Measurements from ENCODE around the gene SP3.
A peak's percentile ranks its signal among the peaks of the same experiment; 100 is the strongest.

Gene SP3

DNA sequence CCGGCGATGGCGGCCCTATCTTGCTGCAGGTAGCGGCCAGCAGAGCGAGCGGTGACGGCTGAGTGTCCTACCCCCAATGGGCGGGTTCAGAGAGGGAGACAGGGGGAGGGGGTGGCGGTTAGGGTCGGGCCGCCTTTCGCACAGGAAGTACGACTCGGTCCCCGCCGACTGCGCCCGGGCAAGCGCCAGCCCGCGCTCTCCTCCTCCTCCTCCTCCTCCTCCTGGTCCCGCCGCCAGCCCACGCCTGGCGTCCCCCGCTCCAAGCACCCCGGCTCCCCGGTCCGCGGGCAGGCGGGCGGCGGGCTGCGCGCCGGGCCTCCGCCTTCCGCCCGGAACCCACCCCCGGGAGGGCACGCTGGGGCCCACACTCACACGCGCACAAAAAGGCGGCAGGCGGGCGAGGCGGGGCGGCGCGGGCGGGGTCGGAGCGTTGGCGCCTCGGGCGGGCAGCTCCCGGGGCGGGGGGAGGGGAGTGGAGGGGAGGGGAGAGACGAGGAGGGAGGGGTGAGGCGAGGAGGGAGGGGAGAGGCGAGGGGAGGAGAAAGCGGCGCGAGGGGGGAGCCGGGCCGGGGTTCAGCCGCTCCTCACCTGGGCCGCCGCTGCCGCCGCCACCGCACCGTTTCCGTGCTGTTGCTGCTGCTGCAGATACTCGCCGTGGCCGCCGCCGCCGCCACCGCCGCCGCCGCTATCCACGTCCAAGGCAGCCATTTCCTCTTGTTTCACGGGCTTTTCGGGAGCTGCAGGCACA lies 1.2 kb downstream of the SP3 start:
- H3K4me3 ChIP-seq (replicated peaks; ENCODE audit: low read depth, low read length): peak overlapping the region; percentile 72
- TF ChIP-seq, protein P1, sequence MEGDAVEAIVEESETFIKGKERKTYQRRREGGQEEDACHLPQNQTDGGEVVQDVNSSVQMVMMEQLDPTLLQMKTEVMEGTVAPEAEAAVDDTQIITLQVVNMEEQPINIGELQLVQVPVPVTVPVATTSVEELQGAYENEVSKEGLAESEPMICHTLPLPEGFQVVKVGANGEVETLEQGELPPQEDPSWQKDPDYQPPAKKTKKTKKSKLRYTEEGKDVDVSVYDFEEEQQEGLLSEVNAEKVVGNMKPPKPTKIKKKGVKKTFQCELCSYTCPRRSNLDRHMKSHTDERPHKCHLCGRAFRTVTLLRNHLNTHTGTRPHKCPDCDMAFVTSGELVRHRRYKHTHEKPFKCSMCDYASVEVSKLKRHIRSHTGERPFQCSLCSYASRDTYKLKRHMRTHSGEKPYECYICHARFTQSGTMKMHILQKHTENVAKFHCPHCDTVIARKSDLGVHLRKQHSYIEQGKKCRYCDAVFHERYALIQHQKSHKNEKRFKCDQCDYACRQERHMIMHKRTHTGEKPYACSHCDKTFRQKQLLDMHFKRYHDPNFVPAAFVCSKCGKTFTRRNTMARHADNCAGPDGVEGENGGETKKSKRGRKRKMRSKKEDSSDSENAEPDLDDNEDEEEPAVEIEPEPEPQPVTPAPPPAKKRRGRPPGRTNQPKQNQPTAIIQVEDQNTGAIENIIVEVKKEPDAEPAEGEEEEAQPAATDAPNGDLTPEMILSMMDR (IDR thresholded peaks at IDR 0.05; ENCODE audit: low read depth, low read length, missing control alignments): no peak
- peak; percentile 57 for DNase-seq (ENCODE audit: extremely low read depth, low read depth)

DNA sequence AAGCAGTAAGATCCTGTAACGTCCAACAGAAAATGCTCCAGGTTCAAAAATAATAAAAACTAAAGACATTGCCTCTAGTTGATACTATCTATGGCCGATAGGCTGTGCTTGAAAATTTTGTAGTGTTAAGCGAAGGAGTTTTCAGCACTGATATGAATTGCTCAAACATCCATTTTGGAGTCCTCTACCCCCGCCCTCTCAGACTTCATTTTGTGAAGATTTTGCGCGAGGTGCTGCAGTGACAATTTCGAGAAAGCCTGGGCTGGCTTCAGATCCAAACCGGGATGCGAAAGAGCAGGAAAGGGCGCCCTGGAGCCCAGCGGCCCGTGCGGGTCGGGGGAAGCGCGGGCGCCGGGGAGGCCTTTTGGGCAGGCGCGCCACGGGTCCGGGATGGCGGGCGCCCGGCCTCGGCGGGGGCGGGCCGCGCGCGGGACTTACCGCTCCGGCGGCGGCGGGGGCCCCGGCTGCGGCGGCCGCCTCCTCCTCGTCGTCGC lies 1.8 kb downstream of the SP3 start:
- TF ChIP-seq, protein P1 (IDR thresholded peaks at IDR 0.05; ENCODE audit: low read depth, low read length, missing control alignments): no peak
- H3K4me3 ChIP-seq (replicated peaks; ENCODE audit: low read depth, low read length): peak overlapping the region; percentile 72
- DNase-seq (ENCODE audit: extremely low read depth, low read depth): peak; percentile 47

DNA sequence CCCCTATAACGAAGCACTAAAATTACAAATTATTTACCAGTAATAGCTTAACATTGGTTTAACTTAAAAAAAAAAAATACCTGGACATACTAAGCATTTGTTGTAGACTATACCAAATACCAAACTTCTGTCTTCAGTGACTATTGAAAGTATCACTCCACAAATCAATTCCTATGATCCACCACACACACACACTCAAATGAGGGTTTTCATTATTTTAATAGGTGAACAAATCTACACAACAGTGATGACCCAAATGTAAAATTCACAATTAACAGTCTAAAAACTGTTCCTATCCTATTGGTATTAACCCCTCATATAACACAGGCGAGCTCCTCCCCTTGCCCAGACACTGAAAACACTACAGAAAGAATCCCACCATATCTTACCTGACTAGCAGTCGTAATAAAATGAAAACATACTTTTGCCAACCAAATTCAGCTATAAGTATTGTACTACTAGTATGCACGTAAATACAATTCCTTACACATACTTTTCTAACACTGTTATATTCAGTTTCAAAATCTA lies 2.5 kb downstream of the SP3 start:
- TF ChIP-seq, protein P1 (IDR thresholded peaks at IDR 0.05; ENCODE audit: low read depth, low read length, missing control alignments): no peak
- no peak for DNase-seq (ENCODE audit: extremely low read depth, low read depth)

DNA sequence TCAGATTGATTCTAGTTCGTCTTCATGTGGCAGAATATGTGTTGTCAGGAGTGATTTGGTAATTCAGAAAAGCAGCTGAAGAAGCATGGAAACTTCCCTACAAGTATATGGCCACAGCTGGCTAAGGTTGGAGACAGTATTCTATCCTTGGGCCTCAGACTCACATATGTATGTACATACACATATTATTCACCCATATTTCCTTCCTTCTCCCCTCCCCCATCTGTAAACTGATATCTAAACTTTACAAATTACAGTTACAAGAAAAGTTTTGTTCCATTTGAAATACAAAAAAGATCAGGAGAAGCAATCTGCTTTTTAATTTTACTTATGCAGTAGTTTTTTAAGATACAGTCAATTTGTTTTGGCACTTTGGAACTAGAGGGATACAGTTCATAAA lies 3.1 kb downstream of the SP3 start:
- peak overlapping the region; percentile 72 for H3K4me3 ChIP-seq (replicated peaks; ENCODE audit: low read depth, low read length)
- DNase-seq (ENCODE audit: extremely low read depth, low read depth): no peak
- TF ChIP-seq, protein P1 (IDR thresholded peaks at IDR 0.05; ENCODE audit: low read depth, low read length, missing control alignments): no peak

More for the DNA sequence above, 2.5 kb downstream of the SP3 start:
- H3K4me3 ChIP-seq (replicated peaks; ENCODE audit: low read depth, low read length): peak overlapping the region; percentile 72

DNA sequence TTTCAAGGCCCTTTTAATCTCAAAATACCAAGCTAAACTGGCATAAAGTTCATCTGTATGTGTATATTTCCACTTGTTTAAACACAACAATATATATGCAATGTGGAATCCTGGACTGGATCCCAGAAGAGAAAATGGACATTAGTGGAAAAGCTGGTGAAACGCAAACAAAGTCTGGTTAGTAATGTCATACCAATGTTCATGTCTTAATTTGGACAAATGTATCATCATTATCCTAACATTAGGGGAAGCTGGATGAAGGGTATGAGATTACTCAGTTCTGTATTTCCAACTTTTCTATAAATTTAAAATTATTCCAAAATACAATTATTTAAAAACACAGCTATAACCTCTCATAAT lies 3.8 kb downstream of the SP3 start:
- no peak overlapping the region; the same call in 1 of the 2 replicates for H3K4me3 ChIP-seq (replicated peaks; ENCODE audit: low read depth, low read length)
- TF ChIP-seq, protein P1 (IDR thresholded peaks at IDR 0.05; ENCODE audit: low read depth, low read length, missing control alignments): no peak
- no peak for DNase-seq (ENCODE audit: extremely low read depth, low read depth)

DNA sequence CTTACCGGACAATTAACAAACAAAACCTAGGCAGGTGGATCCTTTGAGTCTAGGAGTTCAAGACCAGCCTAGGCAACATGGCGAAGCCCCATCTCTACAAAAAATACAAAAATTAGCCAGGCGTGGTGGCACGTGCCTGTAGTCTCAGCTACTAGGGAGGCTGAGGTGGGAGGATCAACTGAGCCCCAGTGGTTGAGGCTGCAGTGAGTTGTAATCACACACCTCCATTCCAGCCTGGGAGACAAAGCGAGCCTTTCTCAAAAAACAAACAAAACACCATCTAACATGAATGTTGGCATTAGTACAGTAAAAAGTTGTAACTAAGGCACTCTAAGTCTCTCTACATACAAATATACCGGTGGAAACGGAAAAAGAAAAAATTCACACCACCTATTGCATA lies 5.3 kb downstream of the SP3 start:
- no peak for DNase-seq (ENCODE audit: extremely low read depth, low read depth)
- TF ChIP-seq, protein P1 (IDR thresholded peaks at IDR 0.05; ENCODE audit: low read depth, low read length, missing control alignments): no peak
- no peak overlapping the region for H3K4me3 ChIP-seq (replicated peaks; ENCODE audit: low read depth, low read length)

Measured in HFF-Myc (cell line).